ENCODE data around the gene TERT. TPM values are rescaled to one million over a fixed set of nuclear protein-coding genes. Genes with fewer than 3 reads are reported as not detected.
"Not testable (repeated sequence)": the region's sequence is repeated elsewhere in the genome, so short reads cannot be mapped to it uniquely, and the experiment has no call there.

The TERT gene
- total and polyA plus RNA-seq, 12 donors, result 0.29 TPM; not detected in 11

GRCh38 chr5:1288439-1289335, 6.2 kb downstream of the TERT start:
- no peaks in the 10 kb centered on the region for H3K9me3 ChIP-seq (replicated peaks in 1 of 3)
- intact Hi-C loops (cut with DNase I), result no loop called here
- H3K4me3 ChIP-seq, result no peak overlapping the region
- TF ChIP-seq POLR2A (IDR thresholded peaks at IDR 0.05) (no peak), CTCF (IDR thresholded peaks at IDR 0.05) (no peak)
- WGBS, 4 donors, result 85 to 87% (median 87%) methylated on average over 19 to 37 of the region's 37 CpGs
- no peak for DNase-seq
- H3K36me3 ChIP-seq (replicated peaks in 1 of 2), result no peaks in the 10 kb centered on the region
- no peak overlapping the region for H3K27ac ChIP-seq
- no peaks in the 10 kb centered on the region for H3K4me1 ChIP-seq (replicated peaks in 1 of 2)
- peaks cover 6% of the 10 kb centered on the region for H3K27me3 ChIP-seq

GRCh38 chr5:1285883-1286291, 9.0 kb downstream of the TERT start:
- no peak overlapping the region for H3K4me3 ChIP-seq
- H3K36me3 ChIP-seq (replicated peaks in 1 of 2), result no peaks in the 10 kb centered on the region
- TF ChIP-seq CTCF (IDR thresholded peaks at IDR 0.05) (no peak), POLR2A (IDR thresholded peaks at IDR 0.05) (no peak)
- intact Hi-C loops (cut with DNase I), result no loop called here
- no peaks in the 10 kb centered on the region for H3K4me1 ChIP-seq (replicated peaks in 1 of 2)
- H3K27ac ChIP-seq, result no peak overlapping the region
- DNase-seq, result no peak
- 88 to 93% (median 89%) methylated on average over 25 of the region's 25 CpGs for WGBS, 4 donors
- no peaks in the 10 kb centered on the region for H3K9me3 ChIP-seq (replicated peaks in 1 of 3)
- H3K27me3 ChIP-seq, result no peaks in the 10 kb centered on the region

- DNase-seq, result no peak
- Histone ChIP-seq H3K9me3 (replicated peaks in 1 of 3) (no peaks in the 10 kb centered on the region), H3K27ac (no peak overlapping the region), H3K4me1 (replicated peaks in 1 of 2) (no peaks in the 10 kb centered on the region), H3K4me3 (no peak overlapping the region), H3K36me3 (replicated peaks in 1 of 2) (no peaks in the 10 kb centered on the region), H3K27me3 (no peaks in the 10 kb centered on the region)
- WGBS, 4 donors, result 73 to 90% (median 87%) methylated on average over 8 to 11 of the region's 12 CpGs
- intact Hi-C loops (cut with DNase I), result no loop called here
- TF ChIP-seq POLR2A (IDR thresholded peaks at IDR 0.05) (no peak), CTCF (IDR thresholded peaks at IDR 0.05) (no peak)
Measured at GRCh38 chr5:1285141-1285540, 9.7 kb downstream of the TERT start.

GRCh38 chr5:1284336-1284970, 10.4 kb downstream of the TERT start:
- WGBS, 4 donors, result 82 to 86% (median 83%) methylated on average over 5 to 27 of the region's 27 CpGs
- DNase-seq; intact Hi-C loops (cut with DNase I): not testable (repeated sequence)

GRCh38 chr5:1283729-1284041, 11.2 kb downstream of the TERT start:
- H3K4me1 ChIP-seq (replicated peaks in 1 of 2); H3K9me3 ChIP-seq (replicated peaks in 1 of 3); H3K27ac ChIP-seq; H3K27me3 ChIP-seq; H3K36me3 ChIP-seq (replicated peaks in 1 of 2); H3K4me3 ChIP-seq; intact Hi-C loops (cut with DNase I); DNase-seq: not testable (repeated sequence)
- 83 to 93% (median 84%) methylated on average over 5 to 16 of the region's 16 CpGs for WGBS, 4 donors

More at GRCh38 chr5:1284336-1284970, 10.4 kb downstream of the TERT start:
- not testable (repeated sequence) for H3K4me1 ChIP-seq (replicated peaks in 1 of 2); H3K27me3 ChIP-seq; H3K9me3 ChIP-seq (replicated peaks in 1 of 3); H3K4me3 ChIP-seq; H3K36me3 ChIP-seq (replicated peaks in 1 of 2); H3K27ac ChIP-seq

GRCh38 chr5:1282993-1283728, 11.7 kb downstream of the TERT start:
- H3K4me1 ChIP-seq (replicated peaks in 1 of 2); H3K27ac ChIP-seq; DNase-seq; H3K4me3 ChIP-seq; H3K36me3 ChIP-seq (replicated peaks in 1 of 2); intact Hi-C loops (cut with DNase I); H3K9me3 ChIP-seq (replicated peaks in 1 of 3); H3K27me3 ChIP-seq: not testable (repeated sequence)
- WGBS, 4 donors, result 83 to 89% (median 88%) methylated on average over 31 to 40 of the region's 40 CpGs
